Measurements from ENCODE around the gene CTNNA1. TPM values are rescaled to one million over a fixed set of nuclear protein-coding genes. Genes with fewer than 3 reads are reported as not detected.
"Not testable (repeated sequence)": the region's sequence is repeated elsewhere in the genome, so short reads cannot be mapped to it uniquely, and the experiment has no call there.

The CTNNA1 gene
- total RNA-seq, 1 donor from 2014 or later, result 78.6 TPM

GRCh38 chr5:138715931-138716432 lies 37.2 kb upstream of the CTNNA1 start:
- H3K4me1 Mint-ChIP-seq; H3K9me3 Mint-ChIP-seq; H3K36me3 Mint-ChIP-seq (ENCODE audit: low read depth); intact Hi-C loops (cut with micrococcal nuclease); H3K27ac Mint-ChIP-seq; H3K4me3 Mint-ChIP-seq; DNase-seq: not testable (repeated sequence)
- peaks cover 43% of the 10 kb centered on the region for H3K27me3 Mint-ChIP-seq

- no peak overlapping the region for H3K27ac Mint-ChIP-seq
- intact Hi-C loops (cut with micrococcal nuclease), result no loop called here
- H3K36me3 Mint-ChIP-seq (ENCODE audit: low read depth), result no peaks in the 10 kb centered on the region
- H3K27me3 Mint-ChIP-seq, result peaks cover 46% of the 10 kb centered on the region
- peaks cover 3% of the 10 kb centered on the region for H3K4me1 Mint-ChIP-seq
- H3K9me3 Mint-ChIP-seq, result no peaks in the 10 kb centered on the region
- H3K4me3 Mint-ChIP-seq, result no peak overlapping the region
- DNase-seq, result no peak
Measured at GRCh38 chr5:138716456-138716924, 36.7 kb upstream of the CTNNA1 start.

- intact Hi-C loops (cut with micrococcal nuclease), result no loop called here
- H3K27me3 Mint-ChIP-seq, result peaks cover 45% of the 10 kb centered on the region
- no peak for DNase-seq
- H3K9me3 Mint-ChIP-seq, result no peaks in the 10 kb centered on the region
- H3K4me3 Mint-ChIP-seq, result no peak overlapping the region
- H3K36me3 Mint-ChIP-seq (ENCODE audit: low read depth), result no peaks in the 10 kb centered on the region
- no peak overlapping the region for H3K27ac Mint-ChIP-seq
- H3K4me1 Mint-ChIP-seq, result peaks cover 3% of the 10 kb centered on the region
Measured at GRCh38 chr5:138717399-138717798, 35.8 kb upstream of the CTNNA1 start.

GRCh38 chr5:138719811-138720210 lies 33.4 kb upstream of the CTNNA1 start:
- Mint-ChIP-seq H3K27me3 (peaks cover 48% of the 10 kb centered on the region), H3K36me3 (ENCODE audit: low read depth) (no peaks in the 10 kb centered on the region), H3K9me3 (no peaks in the 10 kb centered on the region), H3K4me3 (no peak overlapping the region), H3K27ac (no peak overlapping the region), H3K4me1 (no peaks in the 10 kb centered on the region)
- intact Hi-C loops (cut with micrococcal nuclease), result no loop called here
- DNase-seq, result no peak

GRCh38 chr5:138720840-138721239 lies 32.4 kb upstream of the CTNNA1 start:
- intact Hi-C loops (cut with micrococcal nuclease), result no loop called here
- no peak for DNase-seq
- Mint-ChIP-seq H3K9me3 (no peaks in the 10 kb centered on the region), H3K27me3 (peaks cover 49% of the 10 kb centered on the region), H3K4me3 (no peak overlapping the region), H3K27ac (no peak overlapping the region), H3K36me3 (ENCODE audit: low read depth) (no peaks in the 10 kb centered on the region), H3K4me1 (peaks cover 5% of the 10 kb centered on the region)

GRCh38 chr5:138721979-138722378 lies 31.2 kb upstream of the CTNNA1 start:
- Mint-ChIP-seq H3K9me3 (no peaks in the 10 kb centered on the region), H3K27ac (no peak overlapping the region), H3K4me1 (peaks cover 17% of the 10 kb centered on the region), H3K36me3 (ENCODE audit: low read depth) (no peaks in the 10 kb centered on the region), H3K27me3 (peaks cover 43% of the 10 kb centered on the region), H3K4me3 (no peak overlapping the region)
- intact Hi-C loops (cut with micrococcal nuclease), result no loop called here
- no peak for DNase-seq

GRCh38 chr5:138722544-138723177 lies 30.6 kb upstream of the CTNNA1 start:
- intact Hi-C loops (cut with micrococcal nuclease), result no loop called here
- H3K27ac Mint-ChIP-seq, result no peak overlapping the region
- DNase-seq, result no peak
- no peaks in the 10 kb centered on the region for H3K36me3 Mint-ChIP-seq (ENCODE audit: low read depth)
- H3K4me3 Mint-ChIP-seq, result no peak overlapping the region
- peaks cover 38% of the 10 kb centered on the region for H3K27me3 Mint-ChIP-seq
- no peaks in the 10 kb centered on the region for H3K9me3 Mint-ChIP-seq
- peaks cover 23% of the 10 kb centered on the region for H3K4me1 Mint-ChIP-seq

GRCh38 chr5:138724470-138725146 lies 28.6 kb upstream of the CTNNA1 start:
- no peak overlapping the region for H3K27ac Mint-ChIP-seq
- H3K4me3 Mint-ChIP-seq, result no peak overlapping the region
- H3K4me1 Mint-ChIP-seq, result peaks cover 26% of the 10 kb centered on the region
- DNase-seq, result no peak
- intact Hi-C loops (cut with micrococcal nuclease), result no loop called here
- no peaks in the 10 kb centered on the region for H3K36me3 Mint-ChIP-seq (ENCODE audit: low read depth)
- peaks cover 37% of the 10 kb centered on the region for H3K27me3 Mint-ChIP-seq
- no peaks in the 10 kb centered on the region for H3K9me3 Mint-ChIP-seq

- Mint-ChIP-seq H3K27ac (no peak overlapping the region), H3K9me3 (no peaks in the 10 kb centered on the region), H3K4me1 (peaks cover 26% of the 10 kb centered on the region), H3K27me3 (peaks cover 36% of the 10 kb centered on the region), H3K4me3 (no peak overlapping the region), H3K36me3 (ENCODE audit: low read depth) (no peaks in the 10 kb centered on the region)
- DNase-seq, result no peak
- intact Hi-C loops (cut with micrococcal nuclease), result no loop called here
Measured at GRCh38 chr5:138725153-138725817, 27.9 kb upstream of the CTNNA1 start.

GRCh38 chr5:138725818-138726416 lies 27.3 kb upstream of the CTNNA1 start:
- intact Hi-C loops (cut with micrococcal nuclease), result no loop called here
- no peaks in the 10 kb centered on the region for H3K9me3 Mint-ChIP-seq
- peak overlapping the region; percentile 16 for H3K27ac Mint-ChIP-seq
- no peak for DNase-seq
- no peak overlapping the region for H3K4me3 Mint-ChIP-seq
- no peaks in the 10 kb centered on the region for H3K36me3 Mint-ChIP-seq (ENCODE audit: low read depth)
- H3K4me1 Mint-ChIP-seq, result peaks cover 26% of the 10 kb centered on the region
- H3K27me3 Mint-ChIP-seq, result peaks cover 36% of the 10 kb centered on the region

- no peak for DNase-seq
- peak overlapping the region; percentile 51 for H3K4me3 Mint-ChIP-seq
- no peaks in the 10 kb centered on the region for H3K9me3 Mint-ChIP-seq
- H3K27ac Mint-ChIP-seq, result no peak overlapping the region
- peaks cover 32% of the 10 kb centered on the region for H3K27me3 Mint-ChIP-seq
- intact Hi-C loops (cut with micrococcal nuclease), result no loop called here
- no peaks in the 10 kb centered on the region for H3K36me3 Mint-ChIP-seq (ENCODE audit: low read depth)
- H3K4me1 Mint-ChIP-seq, result peaks cover 26% of the 10 kb centered on the region
Measured at GRCh38 chr5:138726848-138727247, 26.4 kb upstream of the CTNNA1 start.

GRCh38 chr5:138730496-138730895 lies 22.7 kb upstream of the CTNNA1 start:
- H3K4me3 Mint-ChIP-seq; H3K36me3 Mint-ChIP-seq (ENCODE audit: low read depth); intact Hi-C loops (cut with micrococcal nuclease); DNase-seq; H3K9me3 Mint-ChIP-seq; H3K27ac Mint-ChIP-seq: not testable (repeated sequence)
- Mint-ChIP-seq H3K4me1 (peaks cover 24% of the 10 kb centered on the region), H3K27me3 (peaks cover 19% of the 10 kb centered on the region)

- H3K4me1 Mint-ChIP-seq, result peaks cover 5% of the 10 kb centered on the region
- no peak overlapping the region for H3K27ac Mint-ChIP-seq
- intact Hi-C loops (cut with micrococcal nuclease), result no loop called here
- H3K9me3 Mint-ChIP-seq, result no peaks in the 10 kb centered on the region
- H3K36me3 Mint-ChIP-seq (ENCODE audit: low read depth), result no peaks in the 10 kb centered on the region
- H3K27me3 Mint-ChIP-seq, result peaks cover 17% of the 10 kb centered on the region
- H3K4me3 Mint-ChIP-seq, result no peak overlapping the region
- no peak for DNase-seq
Measured at GRCh38 chr5:138732466-138732865, 20.8 kb upstream of the CTNNA1 start.

- intact Hi-C loops (cut with micrococcal nuclease), result no loop called here
- Mint-ChIP-seq H3K27me3 (peaks cover 19% of the 10 kb centered on the region), H3K36me3 (ENCODE audit: low read depth) (no peaks in the 10 kb centered on the region), H3K9me3 (no peaks in the 10 kb centered on the region), H3K4me3 (no peak overlapping the region), H3K4me1 (peaks cover 5% of the 10 kb centered on the region), H3K27ac (no peak overlapping the region)
- no peak for DNase-seq
Measured at GRCh38 chr5:138732933-138733332, 20.3 kb upstream of the CTNNA1 start.

Data from activated CD4-positive, alpha-beta T cell treated with anti-CD3 and anti-CD28 coated beads, Interleukin-2, amount 10 ng/mL, durations not matched to agents 24 days and 14 days (primary cell).